Fibroblast of skin of right quadriceps (primary cell): Measurements from ENCODE around the gene PJA1.

Experiments used
- DNase-seq: peaks from one replicate; pipeline ENCODE4 v3.0.0-alpha.2; 2013

Gene PJA1

GRCh38 chrX:69165087-69165651, at the start of gene PJA1:
Gene PJA1 (minus strand): TSS chrX:69165453. CDS start chrX:69163073, 2,380 bp downstream.
- DNase-seq, result peak; percentile 73

GRCh38 chrX:69214463-69214862, 49.2 kb upstream of the PJA1 start:
- no peak for DNase-seq

GRCh38 chrX:69211701-69212100, 46.4 kb upstream of the PJA1 start:
- no peak for DNase-seq

GRCh38 chrX:69210581-69210980, 45.3 kb upstream of the PJA1 start:
- no peak for DNase-seq

- no peak for DNase-seq
Measured at GRCh38 chrX:69207216-69207615, 42.0 kb upstream of the PJA1 start.

GRCh38 chrX:69203638-69204037, 38.4 kb upstream of the PJA1 start:
- no peak for DNase-seq

GRCh38 chrX:69197690-69198089, 32.4 kb upstream of the PJA1 start:
- DNase-seq, result no peak

- no peak for DNase-seq
Measured at GRCh38 chrX:69196666-69197065, 31.4 kb upstream of the PJA1 start.

GRCh38 chrX:69195810-69196209, 30.6 kb upstream of the PJA1 start:
- no peak for DNase-seq

GRCh38 chrX:69195192-69195591, 29.9 kb upstream of the PJA1 start:
- no peak for DNase-seq

- DNase-seq, result peak; percentile 1
Measured at GRCh38 chrX:69192603-69193002, 27.4 kb upstream of the PJA1 start.

GRCh38 chrX:69189576-69190371, 24.5 kb upstream of the PJA1 start:
- DNase-seq, result no peak

GRCh38 chrX:69186651-69187050, 21.4 kb upstream of the PJA1 start:
- no peak for DNase-seq

- no peak for DNase-seq
Measured at GRCh38 chrX:69185886-69186285, 20.6 kb upstream of the PJA1 start.

GRCh38 chrX:69185141-69185540, 19.9 kb upstream of the PJA1 start:
- DNase-seq, result no peak

GRCh38 chrX:69182818-69183380, 17.6 kb upstream of the PJA1 start:
- no peak for DNase-seq

GRCh38 chrX:69179380-69179911, 14.2 kb upstream of the PJA1 start:
- peak; percentile 31 for DNase-seq

GRCh38 chrX:69178592-69178991, 13.3 kb upstream of the PJA1 start:
- no peak for DNase-seq

GRCh38 chrX:69177511-69178162, 12.4 kb upstream of the PJA1 start:
- DNase-seq, result no peak

GRCh38 chrX:69176053-69176452, 10.8 kb upstream of the PJA1 start:
- DNase-seq, result no peak

- no peak for DNase-seq
Measured at GRCh38 chrX:69173906-69174305, 8.7 kb upstream of the PJA1 start.

GRCh38 chrX:69172937-69173336, 7.7 kb upstream of the PJA1 start:
- no peak for DNase-seq

- DNase-seq, result no peak
Measured at GRCh38 chrX:69170319-69170718, 5.1 kb upstream of the PJA1 start.
